CMK (cell line): Measurements from ENCODE around the gene TMPRSS11D.
A peak's percentile ranks its signal among the peaks of the same experiment; 100 is the strongest.

Source experiments
- DNase-seq: peaks from one replicate; pipeline ENCODE4 v3.0.0-alpha.2; 2010; ENCODE audit warnings: low read depth

Gene TMPRSS11D, protein sequence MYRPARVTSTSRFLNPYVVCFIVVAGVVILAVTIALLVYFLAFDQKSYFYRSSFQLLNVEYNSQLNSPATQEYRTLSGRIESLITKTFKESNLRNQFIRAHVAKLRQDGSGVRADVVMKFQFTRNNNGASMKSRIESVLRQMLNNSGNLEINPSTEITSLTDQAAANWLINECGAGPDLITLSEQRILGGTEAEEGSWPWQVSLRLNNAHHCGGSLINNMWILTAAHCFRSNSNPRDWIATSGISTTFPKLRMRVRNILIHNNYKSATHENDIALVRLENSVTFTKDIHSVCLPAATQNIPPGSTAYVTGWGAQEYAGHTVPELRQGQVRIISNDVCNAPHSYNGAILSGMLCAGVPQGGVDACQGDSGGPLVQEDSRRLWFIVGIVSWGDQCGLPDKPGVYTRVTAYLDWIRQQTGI

DNA sequence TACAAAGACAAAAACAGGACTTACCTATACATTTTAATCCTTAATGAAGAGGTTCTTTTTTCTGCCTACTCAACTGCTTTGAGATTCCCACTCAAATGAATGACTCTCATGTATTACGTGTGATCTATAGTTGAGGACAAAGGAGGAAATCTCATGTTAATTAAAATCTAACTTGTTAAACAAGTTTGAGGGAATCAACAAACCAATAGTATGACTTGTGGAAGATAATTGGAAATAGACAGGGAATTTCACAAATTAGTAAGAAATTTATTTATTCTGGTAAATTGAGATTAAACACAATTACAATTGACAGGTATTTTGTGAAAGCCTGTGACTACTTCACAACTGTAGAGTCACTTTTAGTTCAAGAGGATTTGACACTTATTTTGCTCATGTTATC, at the start of gene TMPRSS11D:
TMPRSS11D (minus strand) TSS at position 101 of the 400 bp plus-strand sequence; CDS start at position 32, 69 bp downstream.
- DNase-seq: no peak

DNA sequence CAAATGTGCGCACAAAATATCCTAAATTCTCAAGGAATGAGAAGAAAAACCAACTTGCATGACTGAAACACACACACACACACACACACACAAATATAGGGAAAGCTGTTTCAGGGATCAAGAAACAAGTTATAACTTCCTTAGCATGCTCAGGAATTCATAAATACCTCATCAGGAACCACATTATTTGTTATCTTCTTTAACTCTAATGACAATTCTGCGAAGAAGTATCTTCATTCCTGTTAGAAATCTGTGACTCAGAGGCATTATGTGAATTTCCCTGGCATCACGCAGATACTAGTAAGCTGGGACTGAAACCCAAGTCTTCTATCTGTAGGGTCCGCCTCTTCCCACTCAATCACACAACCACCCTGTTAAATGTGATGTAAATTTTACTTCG, 49.2 kb upstream of the TMPRSS11D start:
- no peak for DNase-seq

DNA sequence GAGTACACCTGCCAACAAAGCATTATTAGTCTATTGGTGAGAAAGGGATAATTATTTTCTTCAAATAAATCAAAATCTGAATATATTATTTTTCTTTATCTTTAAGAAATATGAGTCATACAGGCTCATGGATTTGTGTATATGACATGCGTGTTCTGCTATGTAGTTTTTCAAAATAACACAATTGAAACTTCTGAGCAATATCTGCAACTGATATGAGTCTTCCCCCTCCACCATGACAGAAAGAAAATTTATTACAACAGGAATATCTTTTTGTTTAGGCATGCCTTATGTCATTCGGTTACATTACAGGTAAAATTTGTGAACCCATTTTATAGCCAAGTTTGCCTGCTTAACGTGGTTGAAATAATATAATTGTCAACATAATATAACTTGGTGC, 47.5 kb upstream of the TMPRSS11D start:
- no peak for DNase-seq

DNA sequence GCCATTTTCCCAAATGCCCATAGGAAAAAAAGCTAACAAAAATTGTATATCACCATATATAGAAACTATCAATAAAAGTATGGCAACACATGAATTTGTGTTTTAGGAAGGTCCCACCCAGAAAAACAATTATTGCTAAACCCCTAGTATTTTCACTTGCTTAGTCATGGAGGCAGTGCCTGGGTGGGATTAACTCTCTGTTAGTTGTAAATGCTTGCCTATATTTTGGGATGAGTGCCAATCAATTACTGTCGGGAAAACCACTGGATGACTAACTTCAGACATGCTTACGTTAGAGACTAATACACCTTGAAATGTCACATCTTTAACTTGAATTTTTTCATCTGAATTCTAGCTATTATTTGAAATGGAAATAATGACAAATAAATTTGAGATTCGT, 45.6 kb upstream of the TMPRSS11D start:
- no peak for DNase-seq

DNA sequence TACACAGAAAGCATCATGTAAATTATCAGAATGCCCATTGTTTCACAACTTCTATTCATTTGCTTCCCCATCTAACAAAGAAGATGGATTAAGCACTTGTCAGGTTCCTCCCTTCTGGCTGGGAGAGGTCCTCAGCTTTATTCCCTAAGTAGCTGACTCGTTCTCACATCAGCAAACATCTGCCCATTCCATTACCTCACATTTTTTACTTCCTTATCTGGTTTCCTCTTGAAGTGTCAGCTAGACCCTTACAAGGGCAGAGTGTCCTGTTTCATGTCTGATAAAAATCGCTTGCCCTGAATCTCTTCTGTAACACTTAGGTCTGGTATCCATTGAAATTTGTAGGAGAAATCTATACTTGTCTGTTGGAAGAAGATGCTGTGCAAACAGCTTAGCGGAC, 44.7 kb upstream of the TMPRSS11D start:
- DNase-seq: peak; percentile 85

GRCh38 chr4:67927251-67927650, 43.4 kb upstream of the TMPRSS11D start:
- no peak for DNase-seq

DNA sequence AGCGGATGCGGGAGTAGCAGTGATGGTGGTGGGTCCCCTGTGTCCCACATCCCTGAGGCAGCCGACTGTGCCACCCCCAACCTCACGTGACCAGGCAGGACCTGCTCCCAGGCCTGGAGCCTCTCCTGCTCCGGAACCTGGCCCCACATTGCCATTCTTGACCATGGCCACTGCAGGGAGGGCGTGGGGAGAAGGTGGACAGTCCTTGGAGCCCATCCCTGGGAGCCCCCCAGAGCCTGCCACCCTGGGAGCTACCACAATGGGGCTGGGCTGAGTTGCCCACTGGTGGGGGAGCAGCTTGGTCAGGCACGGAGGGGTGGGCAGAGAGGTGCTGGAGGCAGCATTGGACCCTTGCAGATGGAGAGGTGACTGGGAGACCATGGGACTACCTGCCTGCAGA, 42.7 kb upstream of the TMPRSS11D start:
- no peak for DNase-seq

DNA sequence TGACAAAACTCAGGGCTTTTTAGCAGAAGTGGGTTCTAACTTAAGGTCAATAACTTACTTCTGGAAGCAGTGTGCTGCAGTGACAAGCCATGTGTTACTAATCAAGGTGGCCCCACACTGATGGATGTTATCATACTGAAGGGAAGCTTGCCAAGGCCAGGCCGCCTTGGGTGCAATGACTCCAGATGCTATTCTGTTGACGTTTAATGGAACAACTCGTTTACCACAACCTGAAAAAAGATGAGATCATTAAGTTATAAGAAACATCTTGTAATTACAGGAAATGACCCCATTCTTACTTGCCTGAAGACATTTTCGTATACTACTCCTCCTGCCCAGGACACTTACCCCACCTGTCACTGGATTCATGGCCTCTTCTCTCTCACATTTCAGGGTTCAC, 38.9 kb upstream of the TMPRSS11D start:
- peak; percentile 15 for DNase-seq

DNA sequence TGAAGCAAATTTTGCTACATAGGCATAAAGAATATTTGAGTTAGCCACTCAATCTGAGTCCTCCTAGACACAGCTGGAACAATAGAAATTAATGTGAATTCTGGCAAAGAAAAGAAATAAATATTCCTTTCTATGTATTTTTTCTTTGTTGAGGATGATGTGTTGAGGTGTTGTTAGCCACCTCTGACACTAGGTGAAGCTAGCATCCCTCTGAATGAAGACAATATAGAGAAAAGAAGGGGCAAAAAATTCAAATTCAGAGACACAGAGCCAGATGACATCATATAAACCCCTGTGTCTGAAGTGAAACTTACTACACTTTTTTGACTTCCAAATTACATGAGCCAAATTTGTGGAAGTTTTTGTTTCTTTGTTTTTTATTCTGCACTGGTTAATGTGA, 34.6 kb upstream of the TMPRSS11D start:
- no peak for DNase-seq

- no peak for DNase-seq
Observed at GRCh38 chr4:67915400-67915966, 31.7 kb upstream of the TMPRSS11D start.

- DNase-seq: no peak
Observed at GRCh38 chr4:67912080-67912479, 28.3 kb upstream of the TMPRSS11D start.

GRCh38 chr4:67911638-67912037, 27.8 kb upstream of the TMPRSS11D start:
- no peak for DNase-seq

DNA sequence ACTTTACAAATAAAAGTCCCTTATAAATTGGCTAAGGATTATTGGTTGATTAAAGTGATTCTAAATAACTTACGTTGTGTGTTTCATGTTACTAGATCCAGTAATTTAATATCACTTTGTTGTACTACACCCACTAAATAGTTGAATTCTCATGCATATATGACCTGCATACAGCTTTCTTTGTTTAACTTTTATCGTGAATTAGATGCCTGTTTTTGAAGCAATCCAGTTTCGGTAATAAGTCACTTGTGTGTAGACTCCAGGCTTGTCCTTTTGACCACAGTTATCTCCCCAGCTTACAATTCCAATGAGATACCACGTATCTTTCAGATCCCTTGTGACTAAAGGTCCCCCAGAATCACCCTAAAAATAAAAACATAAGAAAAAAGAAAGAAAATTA, 27.3 kb upstream of the TMPRSS11D start:
- DNase-seq: no peak

GRCh38 chr4:67910585-67910905, 26.7 kb upstream of the TMPRSS11D start:
- no peak for DNase-seq

DNA sequence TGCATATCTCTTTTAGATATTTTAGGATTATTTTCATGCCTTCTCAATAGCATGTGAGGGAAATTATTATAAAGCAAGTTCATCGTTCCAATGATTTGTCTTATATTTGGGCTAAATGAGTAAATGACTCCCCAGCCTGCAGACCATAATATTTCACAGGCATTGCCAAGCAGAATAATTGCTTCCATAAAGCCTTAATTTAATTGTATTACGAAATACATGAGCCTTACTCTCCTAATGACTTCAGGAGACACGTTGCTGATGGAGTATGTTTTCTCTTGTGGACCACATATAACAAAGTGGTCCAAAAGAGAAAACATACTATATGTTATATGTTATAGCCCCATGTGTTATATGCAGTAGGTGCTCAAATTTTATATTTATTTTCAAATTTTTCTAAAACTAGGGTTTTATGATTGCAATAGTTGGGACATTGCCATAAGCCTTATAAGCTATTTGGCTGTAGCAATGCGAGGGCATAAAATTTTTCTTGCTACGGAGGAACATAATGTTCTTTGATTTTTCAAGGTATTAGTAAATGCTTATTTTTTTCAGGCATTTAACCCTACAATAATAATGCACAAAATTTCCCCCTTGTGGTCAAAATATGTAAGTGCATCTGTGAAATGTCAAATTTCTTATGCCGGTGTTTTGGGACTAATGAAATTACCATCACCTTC, 26.2 kb upstream of the TMPRSS11D start:
- no peak for DNase-seq

- DNase-seq: no peak
Observed at GRCh38 chr4:67907650-67908049, 23.8 kb upstream of the TMPRSS11D start.

GRCh38 chr4:67899096-67899495, 15.3 kb upstream of the TMPRSS11D start:
- DNase-seq: no peak

DNA sequence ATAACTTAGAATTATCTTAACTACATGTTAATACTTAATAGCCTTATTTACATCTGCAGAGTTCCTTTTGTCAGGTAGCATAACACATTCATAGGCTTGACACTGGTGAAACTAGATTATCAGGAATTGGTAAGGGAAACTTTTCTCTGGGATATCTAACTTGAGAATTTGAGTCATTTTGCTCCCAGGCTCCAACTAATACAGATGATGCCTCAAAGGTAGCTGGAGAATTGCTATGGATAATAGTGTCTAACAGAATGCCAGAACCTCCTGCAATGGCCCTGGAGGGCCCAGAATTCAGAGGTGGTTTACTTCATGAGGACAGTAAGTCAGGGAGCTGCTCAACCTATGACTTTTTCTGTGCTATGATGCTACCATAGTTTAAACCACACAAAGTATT, 13.9 kb upstream of the TMPRSS11D start:
- DNase-seq: no peak

GRCh38 chr4:67896421-67897065, 12.7 kb upstream of the TMPRSS11D start:
- DNase-seq: no peak

DNA sequence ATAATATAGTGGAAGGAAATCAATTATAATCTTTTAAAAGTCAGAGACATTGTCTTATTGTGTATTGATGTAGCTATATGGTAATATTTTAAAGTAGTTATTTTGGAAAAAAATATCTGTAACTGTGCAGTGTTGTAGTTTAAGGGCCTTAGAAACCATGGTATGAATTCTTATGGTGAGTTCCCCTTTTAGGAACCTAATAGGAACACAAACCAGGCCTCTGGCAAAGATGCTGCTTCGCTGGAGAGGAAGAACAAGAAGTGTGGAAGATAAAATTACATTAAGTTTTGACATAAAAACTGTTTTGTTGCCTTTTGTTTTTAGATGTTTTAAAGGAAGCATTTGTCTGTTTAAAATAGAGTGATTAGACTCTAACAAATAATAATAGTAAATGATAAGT, 10.9 kb upstream of the TMPRSS11D start:
- DNase-seq: no peak

GRCh38 chr4:67892905-67893304, 9.1 kb upstream of the TMPRSS11D start:
- no peak for DNase-seq

GRCh38 chr4:67892253-67892652, 8.5 kb upstream of the TMPRSS11D start:
- no peak for DNase-seq

DNA sequence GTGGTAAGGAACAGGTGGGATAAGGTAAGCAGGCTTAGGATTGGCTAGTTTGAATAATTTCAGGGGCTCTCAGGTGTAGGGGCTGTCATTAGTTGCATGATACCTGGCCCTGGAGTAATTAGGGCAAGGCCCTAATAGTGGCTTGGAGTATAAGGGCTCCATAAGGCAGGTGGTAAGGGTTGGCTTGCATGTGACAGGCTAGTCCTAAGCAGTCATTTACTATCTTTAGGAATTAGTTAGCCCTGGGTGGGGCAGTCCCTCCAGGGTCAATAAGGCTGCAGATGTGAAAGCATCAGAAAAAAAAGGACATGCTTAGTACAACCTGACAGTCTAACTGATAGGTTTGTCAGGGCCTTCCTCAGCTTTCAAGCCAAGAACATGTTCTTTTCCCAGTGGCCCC, 7.8 kb upstream of the TMPRSS11D start:
- DNase-seq: no peak
